SK-N-MC (cell line): ENCODE data around the gene LGI2.

Source experiments
- EZH2 ChIP-seq: fragments of 200-600 bp; sonication (generic); IDR thresholded peaks from one replicate; pipeline ENCODE4 v1.6.1; 2017; ENCODE audit warnings: antibody characterized with exemption
- POLR2AphosphoS5 ChIP-seq: IDR thresholded peaks from 2 replicates; pipeline ENCODE4 v1.6.1; 2012; ENCODE audit warnings: mild to moderate bottlenecking, low read depth, low read length, borderline replicate concordance

- TF ChIP-seq POLR2AphosphoS5 (no peak), EZH2 (no peak)
Observed at GRCh38 chr4:24956091-24956490, 74.7 kb downstream of the LGI2 start.
